ENCODE measurements around the gene MUSTN1.

GRCh38 chr3:52870471-52870870 is 35.7 kb upstream of the MUSTN1 start:
- no peak for TF ChIP-seq CTCF (conservative IDR thresholded peaks at IDR 0.05; ENCODE audit: low read length)
- no peak for TF ChIP-seq EZH2phosphoT487 (IDR thresholded peaks at IDR 0.05; ENCODE audit: borderline replicate concordance)
